ENCODE results near the gene TTF2. TPM values are rescaled to one million over a fixed set of nuclear protein-coding genes. Genes with fewer than 3 reads are reported as not detected.

TTF2 gene
- total RNA-seq (19.0 TPM), polyA plus RNA-seq (ENCODE audit: insufficient read depth, low read depth, low replicate concordance) (4.1 TPM)
- long read RNA-seq, donor 1, result 0 reads
- long read RNA-seq, donor 2, result 0 reads
- long read RNA-seq, donor 3, result 0 reads
- long read RNA-seq, donor 4, partial matches to known transcripts, result 0 of 1 reads
- long read RNA-seq, donor 4, other reads (novel, unspliced or antisense), result 0 of 1 reads
- long read RNA-seq, donor 5, result 0 reads
- long read RNA-seq, donor 6, result 0 reads
- long read RNA-seq, donor 7, full-length matches to known transcripts, result 2 of 9 reads
- long read RNA-seq, donor 7, partial matches to known transcripts, result 7 of 9 reads
- long read RNA-seq, donor 7, other reads (novel, unspliced or antisense), result 0 of 9 reads
- long read RNA-seq, donor 8, full-length matches to known transcripts, result 1 of 1 reads
- long read RNA-seq, donor 8, partial matches to known transcripts, result 0 of 1 reads
- long read RNA-seq, donor 8, other reads (novel, unspliced or antisense), result 0 of 1 reads
- long read RNA-seq, donor 9, result 0 reads
- long read RNA-seq, donor 10, full-length matches to known transcripts, result 1 of 1 reads
- long read RNA-seq, donor 10, partial matches to known transcripts, result 0 of 1 reads
- long read RNA-seq, donor 10, other reads (novel, unspliced or antisense), result 0 of 1 reads

GRCh38 chr1:117059678-117060440 is at the start of gene TTF2:
Gene TTF2, plus strand, starts transcription at chr1:117060326. Its CDS starts 21 bp downstream, at chr1:117060347.
- peak; percentile 95 to 99 (median 98) for DNase-seq
- intact Hi-C loops (cut with DNase I), result loop anchor here (10.0 kb wide), 1 partner anchor 225 kb away; no protein-coding TSS in a partner anchor
- no peaks in the 10 kb centered on the region for H3K4me1 ChIP-seq (ENCODE audit: control insufficient read depth in 2 of 3, insufficient read depth in 2 of 3, low read depth in 1 of 3, low read length in 3 of 3)
- H3K27ac ChIP-seq (ENCODE audit: low read depth in 2 of 2, low read length in 2 of 2), result peak within 1 kb of the TSS; percentile 65 to 71
- peak; percentile 99 for FAIRE-seq
- no peaks in the 10 kb centered on the region for H3K27me3 ChIP-seq (ENCODE audit: control insufficient read depth, insufficient read depth, low read length)
- H3K9me3 ChIP-seq (ENCODE audit: control insufficient read depth in 2 of 3, insufficient read depth in 1 of 3, low read length in 3 of 3), result no peaks in the 10 kb centered on the region
- TF ChIP-seq, protein P1, sequence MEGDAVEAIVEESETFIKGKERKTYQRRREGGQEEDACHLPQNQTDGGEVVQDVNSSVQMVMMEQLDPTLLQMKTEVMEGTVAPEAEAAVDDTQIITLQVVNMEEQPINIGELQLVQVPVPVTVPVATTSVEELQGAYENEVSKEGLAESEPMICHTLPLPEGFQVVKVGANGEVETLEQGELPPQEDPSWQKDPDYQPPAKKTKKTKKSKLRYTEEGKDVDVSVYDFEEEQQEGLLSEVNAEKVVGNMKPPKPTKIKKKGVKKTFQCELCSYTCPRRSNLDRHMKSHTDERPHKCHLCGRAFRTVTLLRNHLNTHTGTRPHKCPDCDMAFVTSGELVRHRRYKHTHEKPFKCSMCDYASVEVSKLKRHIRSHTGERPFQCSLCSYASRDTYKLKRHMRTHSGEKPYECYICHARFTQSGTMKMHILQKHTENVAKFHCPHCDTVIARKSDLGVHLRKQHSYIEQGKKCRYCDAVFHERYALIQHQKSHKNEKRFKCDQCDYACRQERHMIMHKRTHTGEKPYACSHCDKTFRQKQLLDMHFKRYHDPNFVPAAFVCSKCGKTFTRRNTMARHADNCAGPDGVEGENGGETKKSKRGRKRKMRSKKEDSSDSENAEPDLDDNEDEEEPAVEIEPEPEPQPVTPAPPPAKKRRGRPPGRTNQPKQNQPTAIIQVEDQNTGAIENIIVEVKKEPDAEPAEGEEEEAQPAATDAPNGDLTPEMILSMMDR (IDR thresholded peaks at IDR 0.05; ENCODE audit: borderline replicate concordance, extremely low read depth, insufficient read depth), result peak; percentile 7
- peak within 1 kb of the TSS; percentile 89 to 95 (median 90) for H3K4me3 ChIP-seq (ENCODE audit: low read length in 3 of 3)
- no peaks in the 10 kb centered on the region for H3K36me3 ChIP-seq (ENCODE audit: control insufficient read depth in 2 of 3, insufficient read depth in 3 of 3, low read length in 3 of 3)
- peak within 1 kb of the TSS; percentile 51 to 90 (median 83) for H3K9ac ChIP-seq (ENCODE audit: low read length in 3 of 3)

DNA sequence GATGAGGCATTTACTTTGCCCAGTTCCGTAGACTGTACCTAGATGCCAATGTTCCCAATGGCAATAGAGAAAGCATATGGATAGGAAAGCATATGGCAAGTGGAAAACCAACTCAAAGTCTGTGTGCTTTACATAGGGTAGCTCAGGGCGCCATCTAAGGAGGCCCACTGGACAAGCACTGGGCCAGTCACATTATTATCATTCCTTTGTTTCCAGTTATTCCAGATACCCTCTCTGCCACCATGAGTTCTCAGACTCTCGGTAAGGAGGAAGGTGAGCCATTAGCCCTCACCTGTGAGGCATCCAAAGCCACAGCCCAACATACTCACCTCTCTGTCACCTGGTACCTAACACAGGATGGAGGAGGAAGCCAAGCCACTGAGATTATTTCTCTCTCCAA is 48.8 kb upstream of the TTF2 start:
- no peaks in the 10 kb centered on the region for H3K36me3 ChIP-seq (ENCODE audit: control insufficient read depth in 2 of 3, insufficient read depth in 3 of 3, low read length in 3 of 3)
- H3K9ac ChIP-seq (ENCODE audit: low read length in 3 of 3), result no peak overlapping the region
- no peaks in the 10 kb centered on the region for H3K4me1 ChIP-seq (ENCODE audit: control insufficient read depth in 2 of 3, insufficient read depth in 2 of 3, low read depth in 1 of 3, low read length in 3 of 3)
- TF ChIP-seq, protein P1 (IDR thresholded peaks at IDR 0.05; ENCODE audit: borderline replicate concordance, extremely low read depth, insufficient read depth), result no peak
- H3K4me3 ChIP-seq (ENCODE audit: low read length in 3 of 3), result no peak overlapping the region
- no peak for FAIRE-seq
- DNase-seq, result no peak
- intact Hi-C loops (cut with DNase I), result no loop called here
- no peak overlapping the region for H3K27ac ChIP-seq (ENCODE audit: low read depth in 2 of 2, low read length in 2 of 2)
- H3K9me3 ChIP-seq (ENCODE audit: control insufficient read depth in 2 of 3, insufficient read depth in 1 of 3, low read length in 3 of 3), result no peaks in the 10 kb centered on the region
- no peaks in the 10 kb centered on the region for H3K27me3 ChIP-seq (ENCODE audit: control insufficient read depth, insufficient read depth, low read length)

DNA sequence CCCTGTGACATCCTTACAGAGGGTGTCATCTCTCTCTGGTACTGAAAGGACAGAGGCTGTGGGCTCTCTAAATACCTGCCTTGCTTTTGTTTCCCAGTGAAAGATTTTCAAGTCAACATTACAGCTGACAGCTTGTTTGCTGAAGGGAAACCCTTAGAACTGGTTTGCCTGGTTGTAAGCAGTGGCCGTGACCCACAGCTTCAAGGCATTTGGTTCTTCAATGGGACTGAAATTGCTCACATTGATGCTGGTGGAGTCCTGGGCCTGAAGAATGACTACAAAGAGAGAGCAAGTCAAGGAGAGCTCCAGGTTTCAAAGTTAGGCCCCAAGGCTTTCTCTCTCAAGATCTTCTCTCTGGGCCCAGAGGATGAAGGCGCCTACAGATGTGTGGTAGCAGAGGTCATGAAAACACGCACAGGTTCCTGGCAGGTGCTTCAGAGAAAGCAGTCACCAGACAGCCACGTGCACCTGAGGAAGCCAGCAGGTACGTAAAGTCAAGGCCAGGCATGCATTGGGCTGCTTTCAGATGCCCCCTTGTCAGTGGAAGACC is 46.7 kb upstream of the TTF2 start:
- DNase-seq (peak in 3 of 5 donors; percentile 62 to 78 (median 77)), FAIRE-seq (no peak)
- Histone ChIP-seq H3K27ac (ENCODE audit: low read depth in 2 of 2, low read length in 2 of 2) (no peak overlapping the region), H3K27me3 (ENCODE audit: control insufficient read depth, insufficient read depth, low read length) (no peaks in the 10 kb centered on the region), H3K9me3 (ENCODE audit: control insufficient read depth in 2 of 3, insufficient read depth in 1 of 3, low read length in 3 of 3) (no peaks in the 10 kb centered on the region), H3K36me3 (ENCODE audit: control insufficient read depth in 2 of 3, insufficient read depth in 3 of 3, low read length in 3 of 3) (no peaks in the 10 kb centered on the region), H3K9ac (ENCODE audit: low read length in 3 of 3) (no peak overlapping the region), H3K4me1 (ENCODE audit: control insufficient read depth in 2 of 3, insufficient read depth in 2 of 3, low read depth in 1 of 3, low read length in 3 of 3) (no peaks in the 10 kb centered on the region), H3K4me3 (ENCODE audit: low read length in 3 of 3) (no peak overlapping the region)
- TF ChIP-seq, protein P1 (IDR thresholded peaks at IDR 0.05; ENCODE audit: borderline replicate concordance, extremely low read depth, insufficient read depth), result no peak
- intact Hi-C loops (cut with DNase I), result no loop called here
